Lower lobe of right lung (tissue), 2 donors: ENCODE results near the gene KRTAP12-3. TPM values are rescaled to one million over a fixed set of nuclear protein-coding genes. Genes with fewer than 3 reads are reported as not detected.
"Not testable (repeated sequence)": the region's sequence is repeated elsewhere in the genome, so short reads cannot be mapped to it uniquely, and the experiment has no call there.

Experiments
- ATAC-seq, 2 donors: fragments of 200-7000 bp; cut with Tn5 transposase; one replicate each; pipeline ENCODE4 v1.9.1; 2020 to 2022; ENCODE audit warnings: mild to moderate bottlenecking in 2 of 2, moderate library complexity in 2 of 2
- DNase-seq: peaks from one replicate; pipeline ENCODE4 v3.0.0-alpha.2; 2020
- H3K27ac ChIP-seq: fragments of 200-600 bp; one replicate; pipeline ENCODE4 v1.8.0; 2022
- H3K27me3 ChIP-seq: fragments of 200-600 bp; one replicate; pipeline ENCODE4 v1.8.0; 2022; ENCODE audit warnings: low read depth
- H3K36me3 ChIP-seq: fragments of 200-600 bp; one replicate; pipeline ENCODE4 v1.8.0; 2022; ENCODE audit warnings: mild to moderate bottlenecking
- H3K4me1 ChIP-seq: fragments of 200-600 bp; one replicate; pipeline ENCODE4 v1.8.0; 2022
- H3K4me3 ChIP-seq: fragments of 200-600 bp; one replicate; pipeline ENCODE4 v1.8.0; 2022; ENCODE audit warnings: mild to moderate bottlenecking
- H3K9me3 ChIP-seq: fragments of 200-600 bp; one replicate; pipeline ENCODE4 v1.8.0; 2022
- intact Hi-C: fragments of 100-400 bp; cut with DNase I; formaldehyde crosslinking; loops from one replicate; pipeline ENCODE4 v1.11.0; 2022
- total RNA-seq: library from RNA; stranded (reverse); fragmentation: NEBNext Ultra II Directional; extraction: Animal tissue kit (Norgen Biotek cat#: 25700); gene quantifications from one replicate; pipeline ENCODE4 v1.2.1, GENCODE V29; 2021
- TF ChIP-seq, protein P1 (sequence below): fragments of 200-600 bp; IDR thresholded peaks from one replicate; pipeline ENCODE4 v1.8.0; 2022; ENCODE audit warnings: antibody characterized with exemption, mild to moderate bottlenecking
- donor health status: DM: no; HTN: yes; CAD: no; lungs with severe emphysema.

The KRTAP12-3 gene
- total RNA-seq, 1 donor from 2014 or later, result not detected

DNA sequence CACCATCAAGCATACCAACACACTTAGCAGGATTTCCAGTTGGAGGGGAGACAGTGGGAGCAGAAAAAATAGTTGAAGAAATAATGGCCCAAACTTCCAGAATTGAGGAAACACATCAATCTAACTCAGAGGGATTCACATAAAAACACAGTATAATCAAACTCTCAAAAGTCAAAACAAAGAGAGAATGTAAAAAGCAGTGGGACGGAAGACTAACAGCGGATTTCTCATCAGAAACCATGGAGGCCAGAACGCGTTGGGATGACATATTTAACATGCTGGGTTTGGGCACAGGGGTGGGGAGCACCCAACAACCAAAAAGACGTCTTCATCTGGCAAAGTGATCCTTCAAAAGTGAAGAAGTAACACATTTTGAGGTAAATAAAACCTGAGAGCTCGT, 37.8 kb upstream of the KRTAP12-3 start:
- H3K36me3 ChIP-seq, result no peaks in the 10 kb centered on the region
- TF ChIP-seq, protein P1, sequence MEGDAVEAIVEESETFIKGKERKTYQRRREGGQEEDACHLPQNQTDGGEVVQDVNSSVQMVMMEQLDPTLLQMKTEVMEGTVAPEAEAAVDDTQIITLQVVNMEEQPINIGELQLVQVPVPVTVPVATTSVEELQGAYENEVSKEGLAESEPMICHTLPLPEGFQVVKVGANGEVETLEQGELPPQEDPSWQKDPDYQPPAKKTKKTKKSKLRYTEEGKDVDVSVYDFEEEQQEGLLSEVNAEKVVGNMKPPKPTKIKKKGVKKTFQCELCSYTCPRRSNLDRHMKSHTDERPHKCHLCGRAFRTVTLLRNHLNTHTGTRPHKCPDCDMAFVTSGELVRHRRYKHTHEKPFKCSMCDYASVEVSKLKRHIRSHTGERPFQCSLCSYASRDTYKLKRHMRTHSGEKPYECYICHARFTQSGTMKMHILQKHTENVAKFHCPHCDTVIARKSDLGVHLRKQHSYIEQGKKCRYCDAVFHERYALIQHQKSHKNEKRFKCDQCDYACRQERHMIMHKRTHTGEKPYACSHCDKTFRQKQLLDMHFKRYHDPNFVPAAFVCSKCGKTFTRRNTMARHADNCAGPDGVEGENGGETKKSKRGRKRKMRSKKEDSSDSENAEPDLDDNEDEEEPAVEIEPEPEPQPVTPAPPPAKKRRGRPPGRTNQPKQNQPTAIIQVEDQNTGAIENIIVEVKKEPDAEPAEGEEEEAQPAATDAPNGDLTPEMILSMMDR, result no peak
- no peak overlapping the region for H3K4me3 ChIP-seq
- no peaks in the 10 kb centered on the region for H3K4me1 ChIP-seq
- H3K9me3 ChIP-seq, result peaks cover 13% of the 10 kb centered on the region
- H3K27ac ChIP-seq, result no peak overlapping the region
- intact Hi-C loops, result no loop called here
- DNase-seq (no peak), ATAC-seq (no peak)
- no peaks in the 10 kb centered on the region for H3K27me3 ChIP-seq

DNA sequence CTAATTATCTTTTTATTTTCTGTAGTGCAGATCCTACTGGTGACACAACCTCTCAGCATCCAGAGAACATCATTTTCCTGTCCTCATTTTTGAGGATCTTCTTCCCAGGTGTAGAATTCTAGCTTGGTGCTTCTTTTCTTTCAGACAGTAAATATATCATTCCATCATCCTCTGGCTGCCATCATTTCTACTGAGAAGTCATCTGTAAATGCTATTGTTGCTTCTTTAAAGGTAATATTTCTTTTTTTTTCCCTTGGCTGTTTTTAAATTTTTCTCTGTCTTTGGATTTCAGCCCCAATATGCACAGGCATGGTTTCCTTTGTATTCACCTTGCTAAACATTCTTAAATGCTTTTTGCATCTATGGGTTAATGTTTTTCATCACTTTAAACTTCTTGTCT, 34.2 kb upstream of the KRTAP12-3 start:
- Histone ChIP-seq H3K9me3 (peaks cover 13% of the 10 kb centered on the region), H3K27me3 (peaks cover 14% of the 10 kb centered on the region), H3K4me1 (no peaks in the 10 kb centered on the region), H3K36me3 (no peaks in the 10 kb centered on the region), H3K27ac (no peak overlapping the region), H3K4me3 (no peak overlapping the region)
- DNase-seq (no peak), ATAC-seq (no peak)
- intact Hi-C loops, result no loop called here
- TF ChIP-seq, protein P1, result no peak

DNA sequence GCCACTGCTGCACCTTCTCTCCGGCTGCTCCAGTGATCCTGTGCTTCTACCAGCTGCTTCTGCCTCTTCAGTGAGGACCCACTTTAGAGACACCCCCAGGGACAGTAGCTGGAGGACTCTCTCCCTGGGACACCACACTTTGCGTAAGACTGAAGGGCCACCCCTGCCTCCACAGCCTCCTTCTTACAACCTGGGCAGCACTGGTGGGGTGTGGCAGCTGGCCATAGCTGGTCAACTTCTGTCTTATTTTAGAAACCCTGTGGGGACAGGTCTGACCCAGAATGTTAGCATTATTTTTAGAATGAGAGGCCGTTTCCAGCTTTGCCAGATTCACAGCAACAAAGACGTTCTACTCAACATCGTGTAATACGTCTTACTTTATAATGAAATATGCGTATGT, 32.0 kb upstream of the KRTAP12-3 start:
- intact Hi-C loops, result no loop called here
- peaks cover 9% of the 10 kb centered on the region for H3K9me3 ChIP-seq
- H3K36me3 ChIP-seq, result no peaks in the 10 kb centered on the region
- TF ChIP-seq, protein P1, result no peak
- peaks cover 20% of the 10 kb centered on the region for H3K27me3 ChIP-seq
- H3K27ac ChIP-seq, result no peak overlapping the region
- H3K4me1 ChIP-seq, result no peaks in the 10 kb centered on the region
- no peak for ATAC-seq
- no peak for DNase-seq
- H3K4me3 ChIP-seq, result no peak overlapping the region

DNA sequence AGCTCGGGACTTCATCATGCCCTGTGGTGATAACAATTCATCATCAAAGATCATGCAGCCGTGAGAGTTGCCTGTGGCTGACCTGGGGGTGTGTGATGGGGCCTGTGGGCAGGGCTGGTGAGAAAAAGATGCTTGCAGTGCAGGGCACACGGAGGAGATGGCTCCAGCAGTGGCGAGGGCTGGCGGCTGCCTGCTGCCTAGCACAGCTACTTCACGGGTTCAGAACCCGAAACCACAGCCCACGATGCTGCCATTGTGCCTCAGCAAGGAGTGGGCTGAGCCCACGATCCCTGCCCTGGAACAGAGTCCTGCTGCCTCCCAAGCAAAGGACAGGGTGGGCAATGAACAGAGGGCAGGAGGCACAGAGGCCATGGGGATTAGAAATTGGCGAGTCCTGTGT, 31.5 kb upstream of the KRTAP12-3 start:
- peaks cover 11% of the 10 kb centered on the region for H3K9me3 ChIP-seq
- H3K27me3 ChIP-seq, result peaks cover 20% of the 10 kb centered on the region
- DNase-seq (no peak), ATAC-seq (peak in 1 of 2 donors; percentile 43)
- H3K4me3 ChIP-seq, result no peak overlapping the region
- intact Hi-C loops, result no loop called here
- TF ChIP-seq, protein P1, result no peak
- H3K36me3 ChIP-seq, result no peaks in the 10 kb centered on the region
- H3K27ac ChIP-seq, result no peak overlapping the region
- H3K4me1 ChIP-seq, result no peaks in the 10 kb centered on the region

DNA sequence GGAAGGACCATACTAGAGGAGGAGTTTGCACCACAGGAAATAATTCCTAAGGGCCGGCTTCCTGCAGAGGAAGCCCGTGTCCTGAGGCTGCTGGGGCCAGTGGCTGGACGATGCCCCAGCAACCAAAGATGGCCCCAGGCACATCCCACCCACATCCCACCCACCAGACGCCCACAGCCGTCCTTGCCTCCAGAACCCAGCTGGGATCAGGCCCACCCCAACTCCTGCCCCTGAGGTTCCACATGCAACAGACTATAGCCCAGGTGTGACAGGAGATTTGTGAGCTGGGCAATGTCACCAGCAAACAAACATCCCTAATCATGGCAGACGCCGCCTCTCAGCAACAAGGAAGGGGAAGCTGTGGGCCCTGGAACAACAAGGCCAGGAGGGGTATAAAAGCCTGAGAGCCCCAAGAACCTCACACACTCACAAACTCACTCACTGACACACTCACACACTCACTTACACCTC, 31.0 kb upstream of the KRTAP12-3 start, which contains the start of gene KRTAP10-9:
TSS of gene KRTAP10-9 (plus strand) at position 421 of the 471 bp plus-strand sequence. CDS start 79 bp downstream, outside the sequence.
- H3K27ac ChIP-seq, result no peak within 1 kb of the TSS
- peaks cover 20% of the 10 kb centered on the region for H3K27me3 ChIP-seq
- no peak within 1 kb of the TSS for H3K4me3 ChIP-seq
- H3K36me3 ChIP-seq, result no peaks in the 10 kb centered on the region
- intact Hi-C loops, result no loop called here
- ATAC-seq (no peak), DNase-seq (no peak)
- H3K9me3 ChIP-seq, result peaks cover 16% of the 10 kb centered on the region
- TF ChIP-seq, protein P1, result no peak
- no peaks in the 10 kb centered on the region for H3K4me1 ChIP-seq

DNA sequence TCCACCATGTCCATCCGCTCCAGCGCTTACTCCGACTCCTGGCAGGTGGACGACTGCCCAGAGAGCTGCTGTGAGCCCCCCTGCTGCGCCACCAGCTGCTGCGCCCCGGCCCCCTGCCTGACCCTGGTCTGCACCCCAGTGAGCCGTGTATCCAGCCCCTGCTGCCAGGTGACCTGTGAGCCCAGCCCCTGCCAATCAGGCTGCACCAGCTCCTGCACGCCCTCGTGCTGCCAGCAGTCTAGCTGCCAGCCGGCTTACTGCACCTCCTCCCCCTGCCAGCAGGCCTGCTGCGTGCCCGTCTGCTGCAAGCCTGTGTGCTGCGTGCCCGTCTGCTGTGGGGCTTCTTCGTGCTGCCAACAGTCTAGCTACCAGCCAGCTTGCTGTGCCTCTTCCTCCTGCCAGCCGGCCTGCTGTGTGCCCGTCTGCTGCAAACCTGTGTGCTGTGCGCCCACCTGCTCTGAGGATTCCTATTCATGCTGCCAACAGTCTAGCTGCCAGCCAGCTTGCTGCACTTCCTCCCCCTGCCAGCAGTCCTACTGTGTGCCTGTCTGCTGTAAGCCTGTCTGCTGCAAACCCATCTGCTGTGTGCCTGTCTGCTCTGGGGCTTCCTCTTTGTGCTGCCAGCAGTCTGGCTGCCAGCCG, 30.4 kb upstream of the KRTAP12-3 start:
- intact Hi-C loops, DNase-seq, ATAC-seq, H3K4me3 ChIP-seq, H3K27ac ChIP-seq, H3K36me3 ChIP-seq, H3K4me1 ChIP-seq: not testable (repeated sequence)
- Histone ChIP-seq H3K9me3 (peaks cover 22% of the 10 kb centered on the region), H3K27me3 (peaks cover 20% of the 10 kb centered on the region)

DNA sequence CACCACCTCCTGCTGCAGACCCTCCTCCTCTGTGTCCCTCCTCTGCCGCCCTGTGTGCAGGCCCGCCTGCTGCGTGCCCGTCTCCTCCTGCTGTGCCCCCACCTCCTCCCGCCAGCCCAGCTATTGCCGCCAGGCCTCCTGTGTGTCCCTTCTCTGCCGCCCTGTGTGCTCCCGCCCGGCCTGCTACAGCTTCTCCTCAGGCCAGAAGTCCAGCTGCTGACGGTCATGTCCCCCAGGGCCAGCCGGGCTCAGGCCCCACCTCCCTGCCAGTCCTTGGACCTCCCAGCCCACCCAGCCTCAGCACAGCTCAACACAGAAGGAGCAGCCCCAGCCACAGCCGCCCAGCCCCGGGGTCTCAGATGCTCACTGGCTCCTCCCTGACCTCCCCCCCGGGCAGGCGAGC, 29.9 kb upstream of the KRTAP12-3 start:
- DNase-seq, ATAC-seq, H3K36me3 ChIP-seq, H3K4me1 ChIP-seq, H3K27ac ChIP-seq, H3K4me3 ChIP-seq, intact Hi-C loops: not testable (repeated sequence)
- peaks cover 24% of the 10 kb centered on the region for H3K9me3 ChIP-seq
- peaks cover 20% of the 10 kb centered on the region for H3K27me3 ChIP-seq
